ENCODE data around the gene GASK1B.

GASK1B gene

DNA sequence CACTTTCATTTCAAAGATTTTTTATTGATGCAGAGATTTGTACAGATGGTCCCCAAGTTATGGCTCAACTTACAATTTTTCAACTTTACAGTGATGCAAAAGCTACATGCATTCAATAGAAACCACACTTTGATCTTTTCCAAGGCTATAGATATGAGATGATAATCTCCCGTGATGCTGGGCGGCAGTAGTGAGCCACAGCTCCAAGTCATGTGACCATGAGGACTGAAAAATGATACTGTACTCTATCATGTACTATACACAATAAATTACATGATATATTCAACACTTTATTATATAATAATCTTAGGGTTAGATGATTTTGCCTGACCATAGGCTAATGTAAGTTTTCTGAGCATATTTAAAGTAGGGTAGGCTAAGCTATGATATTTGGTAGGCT lies 14.0 kb upstream of the GASK1B start:
- TF ChIP-seq SPI1 (IDR thresholded peaks at IDR 0.05; ENCODE audit: borderline replicate concordance, low read depth) = no peak
- TF ChIP-seq GABPA (IDR thresholded peaks at IDR 0.05; ENCODE audit: low read depth) = no peak
- Histone ChIP-seq H3K27me3 (ENCODE audit: insufficient read depth, poor library complexity, severe bottlenecking) (no peaks in the 10 kb centered on the region), H3K27ac (replicated peaks) (no peak overlapping the region), H3K4me3 (replicated peaks; ENCODE audit: insufficient read depth, low read length) (no peak overlapping the region)
- DNase-seq (ENCODE audit: low read depth in 1 of 2, low spot score in 1 of 2) = no peak

DNA sequence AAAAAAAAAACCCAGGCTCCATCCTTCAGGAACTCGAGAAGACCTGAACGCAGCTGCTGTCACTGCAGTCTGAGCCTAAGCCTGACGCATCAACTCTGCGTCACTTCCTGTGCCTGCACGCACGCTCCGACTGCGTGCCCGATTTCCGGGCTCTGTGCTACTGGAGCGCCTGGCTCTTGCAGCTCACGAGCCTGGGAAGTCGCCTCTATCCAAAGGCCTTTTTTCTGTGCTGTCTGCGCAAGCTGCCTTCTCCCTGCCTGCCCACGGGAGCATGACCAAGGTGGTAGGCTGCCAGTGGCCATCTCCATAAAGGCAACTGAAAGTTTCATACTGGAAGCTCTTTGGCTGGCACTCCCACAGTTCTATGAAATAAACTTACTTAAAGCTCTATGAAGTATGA lies 9.9 kb upstream of the GASK1B start:
- no peak overlapping the region for H3K4me3 ChIP-seq (replicated peaks; ENCODE audit: insufficient read depth, low read length)

DNA sequence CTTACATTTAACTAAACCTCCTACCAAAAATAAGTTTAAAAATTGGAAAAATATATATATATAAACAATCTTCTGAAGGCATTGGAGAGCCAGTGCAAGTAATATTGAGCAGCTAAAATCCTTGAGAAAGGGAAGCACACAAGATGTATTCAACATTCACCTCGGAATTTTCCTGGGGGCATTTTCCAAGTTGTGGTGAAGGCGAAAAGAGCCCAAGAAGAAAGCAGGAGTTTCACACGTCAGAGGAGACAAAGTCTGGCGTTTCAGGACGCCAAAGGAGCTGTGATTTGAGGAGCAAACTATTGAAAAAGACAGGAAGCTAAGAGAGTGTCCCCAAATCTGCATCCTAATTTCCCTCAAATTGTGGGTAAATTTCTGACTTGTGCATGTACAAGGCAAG lies 9.1 kb upstream of the GASK1B start:
- no peak overlapping the region for H3K27ac ChIP-seq (replicated peaks)
- DNase-seq (ENCODE audit: low read depth in 1 of 2, low spot score in 1 of 2) = no peak
- no peaks in the 10 kb centered on the region for H3K27me3 ChIP-seq (ENCODE audit: insufficient read depth, poor library complexity, severe bottlenecking)
- no peak overlapping the region for H3K4me3 ChIP-seq (replicated peaks; ENCODE audit: insufficient read depth, low read length)
- TF ChIP-seq POLR2AphosphoS5 (IDR thresholded peaks at IDR 0.05; ENCODE audit: low read depth) = no peak
- no peak for TF ChIP-seq SPI1 (IDR thresholded peaks at IDR 0.05; ENCODE audit: borderline replicate concordance, low read depth)
- TF ChIP-seq, protein P1, sequence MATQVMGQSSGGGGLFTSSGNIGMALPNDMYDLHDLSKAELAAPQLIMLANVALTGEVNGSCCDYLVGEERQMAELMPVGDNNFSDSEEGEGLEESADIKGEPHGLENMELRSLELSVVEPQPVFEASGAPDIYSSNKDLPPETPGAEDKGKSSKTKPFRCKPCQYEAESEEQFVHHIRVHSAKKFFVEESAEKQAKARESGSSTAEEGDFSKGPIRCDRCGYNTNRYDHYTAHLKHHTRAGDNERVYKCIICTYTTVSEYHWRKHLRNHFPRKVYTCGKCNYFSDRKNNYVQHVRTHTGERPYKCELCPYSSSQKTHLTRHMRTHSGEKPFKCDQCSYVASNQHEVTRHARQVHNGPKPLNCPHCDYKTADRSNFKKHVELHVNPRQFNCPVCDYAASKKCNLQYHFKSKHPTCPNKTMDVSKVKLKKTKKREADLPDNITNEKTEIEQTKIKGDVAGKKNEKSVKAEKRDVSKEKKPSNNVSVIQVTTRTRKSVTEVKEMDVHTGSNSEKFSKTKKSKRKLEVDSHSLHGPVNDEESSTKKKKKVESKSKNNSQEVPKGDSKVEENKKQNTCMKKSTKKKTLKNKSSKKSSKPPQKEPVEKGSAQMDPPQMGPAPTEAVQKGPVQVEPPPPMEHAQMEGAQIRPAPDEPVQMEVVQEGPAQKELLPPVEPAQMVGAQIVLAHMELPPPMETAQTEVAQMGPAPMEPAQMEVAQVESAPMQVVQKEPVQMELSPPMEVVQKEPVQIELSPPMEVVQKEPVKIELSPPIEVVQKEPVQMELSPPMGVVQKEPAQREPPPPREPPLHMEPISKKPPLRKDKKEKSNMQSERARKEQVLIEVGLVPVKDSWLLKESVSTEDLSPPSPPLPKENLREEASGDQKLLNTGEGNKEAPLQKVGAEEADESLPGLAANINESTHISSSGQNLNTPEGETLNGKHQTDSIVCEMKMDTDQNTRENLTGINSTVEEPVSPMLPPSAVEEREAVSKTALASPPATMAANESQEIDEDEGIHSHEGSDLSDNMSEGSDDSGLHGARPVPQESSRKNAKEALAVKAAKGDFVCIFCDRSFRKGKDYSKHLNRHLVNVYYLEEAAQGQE (IDR thresholded peaks at IDR 0.05; ENCODE audit: insufficient replicate concordance, low read depth) = no peak
- no peak for TF ChIP-seq GABPA (IDR thresholded peaks at IDR 0.05; ENCODE audit: low read depth)
- TF ChIP-seq, protein P2, sequence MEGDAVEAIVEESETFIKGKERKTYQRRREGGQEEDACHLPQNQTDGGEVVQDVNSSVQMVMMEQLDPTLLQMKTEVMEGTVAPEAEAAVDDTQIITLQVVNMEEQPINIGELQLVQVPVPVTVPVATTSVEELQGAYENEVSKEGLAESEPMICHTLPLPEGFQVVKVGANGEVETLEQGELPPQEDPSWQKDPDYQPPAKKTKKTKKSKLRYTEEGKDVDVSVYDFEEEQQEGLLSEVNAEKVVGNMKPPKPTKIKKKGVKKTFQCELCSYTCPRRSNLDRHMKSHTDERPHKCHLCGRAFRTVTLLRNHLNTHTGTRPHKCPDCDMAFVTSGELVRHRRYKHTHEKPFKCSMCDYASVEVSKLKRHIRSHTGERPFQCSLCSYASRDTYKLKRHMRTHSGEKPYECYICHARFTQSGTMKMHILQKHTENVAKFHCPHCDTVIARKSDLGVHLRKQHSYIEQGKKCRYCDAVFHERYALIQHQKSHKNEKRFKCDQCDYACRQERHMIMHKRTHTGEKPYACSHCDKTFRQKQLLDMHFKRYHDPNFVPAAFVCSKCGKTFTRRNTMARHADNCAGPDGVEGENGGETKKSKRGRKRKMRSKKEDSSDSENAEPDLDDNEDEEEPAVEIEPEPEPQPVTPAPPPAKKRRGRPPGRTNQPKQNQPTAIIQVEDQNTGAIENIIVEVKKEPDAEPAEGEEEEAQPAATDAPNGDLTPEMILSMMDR (IDR thresholded peaks at IDR 0.05; ENCODE audit: insufficient read depth, low read length) = no peak

More for the DNA sequence above, 9.9 kb upstream of the GASK1B start:
- Histone ChIP-seq H3K27me3 (ENCODE audit: insufficient read depth, poor library complexity, severe bottlenecking) (no peaks in the 10 kb centered on the region), H3K27ac (replicated peaks) (no peak overlapping the region)
- DNase-seq (ENCODE audit: low read depth in 1 of 2, low spot score in 1 of 2) = no peak
- TF ChIP-seq, protein P1 (IDR thresholded peaks at IDR 0.05; ENCODE audit: insufficient replicate concordance, low read depth) = no peak
- no peak for TF ChIP-seq SPI1 (IDR thresholded peaks at IDR 0.05; ENCODE audit: borderline replicate concordance, low read depth)
- TF ChIP-seq POLR2AphosphoS5 (IDR thresholded peaks at IDR 0.05; ENCODE audit: low read depth) = no peak
- TF ChIP-seq, protein P2 (IDR thresholded peaks at IDR 0.05; ENCODE audit: insufficient read depth, low read length) = no peak
- no peak for TF ChIP-seq GABPA (IDR thresholded peaks at IDR 0.05; ENCODE audit: low read depth)

DNA sequence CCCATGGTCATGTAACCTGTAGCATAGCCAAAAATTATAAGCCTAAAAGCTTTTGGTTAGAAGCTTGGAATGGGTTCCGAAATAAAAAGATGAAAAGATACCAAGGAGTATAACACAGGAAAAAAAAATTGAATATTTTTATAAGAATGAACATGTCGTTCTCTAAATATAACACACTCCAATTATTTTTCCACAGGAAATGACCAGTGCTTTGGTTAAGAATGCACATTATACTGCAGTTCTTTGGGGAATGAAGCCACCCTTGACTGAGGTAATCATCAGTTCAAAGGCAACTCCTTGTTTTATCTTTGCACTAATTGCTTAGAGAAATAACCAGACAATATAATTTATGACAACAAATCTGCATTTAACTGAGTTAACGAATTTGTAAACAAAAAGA lies 6.6 kb upstream of the GASK1B start:
- TF ChIP-seq GABPA (IDR thresholded peaks at IDR 0.05; ENCODE audit: low read depth) (no peak), SPI1 (IDR thresholded peaks at IDR 0.05; ENCODE audit: borderline replicate concordance, low read depth) (no peak), POLR2AphosphoS5 (IDR thresholded peaks at IDR 0.05; ENCODE audit: low read depth) (no peak)
- TF ChIP-seq, protein P2 (IDR thresholded peaks at IDR 0.05; ENCODE audit: insufficient read depth, low read length) = no peak
- TF ChIP-seq, protein P1 (IDR thresholded peaks at IDR 0.05; ENCODE audit: insufficient replicate concordance, low read depth) = no peak
- no peaks in the 10 kb centered on the region for H3K27me3 ChIP-seq (ENCODE audit: insufficient read depth, poor library complexity, severe bottlenecking)
- no peak overlapping the region for H3K27ac ChIP-seq (replicated peaks)
- no peak overlapping the region for H3K4me3 ChIP-seq (replicated peaks; ENCODE audit: insufficient read depth, low read length)
- no peak for DNase-seq (ENCODE audit: low read depth in 1 of 2, low spot score in 1 of 2)
